H1 (cell line): ENCODE results near the gene DCTN1. TPM values are rescaled to one million over a fixed set of nuclear protein-coding genes. Genes with fewer than 3 reads are reported as not detected.

ENCODE experiments used
- CTCF ChIA-PET: fragments of 300-600 bp; sonication (Branson Sonifier 250); formaldehyde crosslinking; loops from one replicate; lab custom pipeline; 2021; ENCODE audit not compliant: partially characterized antibody; lab: Charles Lee
- POLR2A ChIA-PET: fragments of 300-600 bp; sonication (Branson Sonifier 250); formaldehyde crosslinking; loops from one replicate; lab custom pipeline; 2021; ENCODE audit warnings: inconsistent platforms; ENCODE audit not compliant: partially characterized antibody; lab: Charles Lee
- DNase-seq, 2 experiments: peaks; one replicate each; pipeline versions ENCODE4 v3.0.0 to v3.0.0-alpha.2; 2010 to 2022; ENCODE audit warnings: low spot score in 2 of 2, low read depth in 1 of 2, mixed read lengths in 1 of 2
- FAIRE-seq: peaks from 2 replicates; lab custom pipeline; 2011; peaks lifted over from hg19 to GRCh38; lab: Jason Lieb, UNC
- H2AFZ ChIP-seq: 2 replicates; pipeline ENCODE4 v1.8.1; 2012; ENCODE audit warnings: low read length, inconsistent platforms
- H2AK5ac ChIP-seq: 2 replicates; pipeline ENCODE4 v1.6.1; 2013; ENCODE audit warnings: low read depth, low read length
- H2BK120ac ChIP-seq: replicated peaks from 2 replicates; pipeline ENCODE3; 2013; ENCODE audit warnings: low read depth, low read length, inconsistent platforms
- H2BK12ac ChIP-seq: 2 replicates; pipeline ENCODE4 v1.6.1; 2013; ENCODE audit warnings: low read depth, low read length
- H2BK15ac ChIP-seq: 2 replicates; pipeline ENCODE4 v1.6.1; 2013; ENCODE audit warnings: low read length
- H2BK20ac ChIP-seq: 2 replicates; pipeline ENCODE4 v1.6.1; 2013; ENCODE audit warnings: low read length
- H2BK5ac ChIP-seq: 2 replicates; pipeline ENCODE4 v1.6.1; 2013; ENCODE audit warnings: low read depth, low read length
- H3K14ac ChIP-seq: 2 replicates; pipeline ENCODE4 v1.6.1; 2013; ENCODE audit warnings: inconsistent platforms; ENCODE audit not compliant: insufficient read length
- H3K18ac ChIP-seq: 2 replicates; pipeline ENCODE4 v1.6.1; 2013; ENCODE audit warnings: low read length; ENCODE audit errors: extremely low read depth
- H3K23ac ChIP-seq: 2 replicates; pipeline ENCODE4 v1.6.1; 2013; ENCODE audit warnings: inconsistent platforms; ENCODE audit not compliant: insufficient read length
- H3K23me2 ChIP-seq: 2 replicates; pipeline ENCODE4 v1.6.1; 2013; ENCODE audit warnings: low read depth, low read length
- H3K27ac ChIP-seq: 2 replicates; pipeline ENCODE4 v1.6.1; 2011; ENCODE audit warnings: low read depth, low read length, inconsistent platforms
- H3K27me3 ChIP-seq, 4 experiments: replicated peaks in 1 of 4; 1 replicate in 1 of 4; 2 replicates in 3 of 4; pipeline versions ENCODE4 v1.6.1 to v1.8.1; 2011 to 2013; ENCODE audit warnings: low read length in 3 of 4, mild to moderate bottlenecking in 3 of 4, inconsistent platforms in 2 of 4, mixed read lengths in 2 of 4, moderate library complexity in 1 of 4; ENCODE audit not compliant: control insufficient read depth in 3 of 4, insufficient read depth in 3 of 4; ENCODE audit errors: extremely low read depth in 1 of 4
- H3K36me3 ChIP-seq, 4 experiments: 2 replicates each; pipeline versions ENCODE4 v1.6.1 to v1.8.1; 2011 to 2013; ENCODE audit warnings: mild to moderate bottlenecking in 4 of 4, low read length in 3 of 4, moderate library complexity in 2 of 4, control low read depth in 1 of 4, inconsistent platforms in 1 of 4; ENCODE audit not compliant: insufficient read depth in 4 of 4, control insufficient read depth in 2 of 4
- H3K4ac ChIP-seq: replicated peaks from 2 replicates; pipeline ENCODE3; 2013; ENCODE audit warnings: low read length, low read depth, mixed read lengths, inconsistent platforms; ENCODE audit not compliant: insufficient read length
- H3K4me1 ChIP-seq, 4 experiments: replicated peaks in 1 of 4; 1 replicate in 1 of 4; 2 replicates in 3 of 4; pipeline versions ENCODE4 v1.6.1 to v1.8.1; 2011 to 2013; ENCODE audit warnings: low read length in 3 of 4, inconsistent platforms in 2 of 4, mixed read lengths in 1 of 4; ENCODE audit not compliant: insufficient read depth in 4 of 4, control insufficient read depth in 3 of 4
- H3K4me2 ChIP-seq, 2 experiments: 2 replicates each; pipeline versions ENCODE4 v1.6.1 to v1.8.1; 2011 to 2013; ENCODE audit warnings: low read depth in 2 of 2, low read length in 2 of 2, control low read depth in 1 of 2, inconsistent platforms in 1 of 2, mild to moderate bottlenecking in 1 of 2; ENCODE audit not compliant: insufficient read depth in 1 of 2
- H3K4me3 ChIP-seq, 4 experiments: fragments of 200-600, 300-600 bp in 1 of 4; sonication (generic), shearing (Covaris generic), sonication (Bioruptor Twin) in 1 of 4; 2 replicates each; pipeline versions ENCODE4 v1.5.1 to v1.8.1; 2011 to 2016; ENCODE audit warnings: low read length in 4 of 4, low read depth in 3 of 4, control low read depth in 2 of 4, inconsistent platforms in 2 of 4, mild to moderate bottlenecking in 2 of 4, mixed read lengths in 1 of 4, moderate library complexity in 1 of 4; ENCODE audit not compliant: insufficient read depth in 2 of 4; ENCODE audit errors: extremely low read depth in 1 of 4
- H3K56ac ChIP-seq: replicated peaks from 2 replicates; pipeline ENCODE3; 2013; ENCODE audit warnings: low read depth, mild to moderate bottlenecking, mixed read lengths, low read length, inconsistent platforms; ENCODE audit not compliant: insufficient read length
- H3K79me1 ChIP-seq: 2 replicates; pipeline ENCODE4 v1.6.1; 2013; ENCODE audit warnings: low read depth, low read length, control low read depth
- H3K79me2 ChIP-seq, 2 experiments: 2 replicates each; pipeline versions ENCODE4 v1.6.1 to v1.8.1; 2012 to 2013; ENCODE audit warnings: low read length in 2 of 2, mild to moderate bottlenecking in 2 of 2, inconsistent platforms in 1 of 2; ENCODE audit not compliant: insufficient read depth in 2 of 2, control insufficient read depth in 1 of 2
- H3K9ac ChIP-seq, 4 experiments: replicated peaks in 1 of 4; 1 replicate in 1 of 4; 2 replicates in 3 of 4; pipeline versions ENCODE4 v1.6.1 to v1.8.1; 2011 to 2013; ENCODE audit warnings: low read depth in 3 of 4, low read length in 3 of 4, control low read depth in 2 of 4, mild to moderate bottlenecking in 2 of 4, moderate library complexity in 2 of 4, inconsistent platforms in 1 of 4; ENCODE audit errors: extremely low read depth in 1 of 4
- H3K9me3 ChIP-seq, 2 experiments: 2 replicates each; pipeline versions ENCODE4 v1.6.1 to v1.8.1; 2012 to 2013; ENCODE audit warnings: mild to moderate bottlenecking in 2 of 2, moderate library complexity in 2 of 2, control low read depth in 1 of 2, inconsistent platforms in 1 of 2, low read depth in 1 of 2, low read length in 1 of 2, mixed read lengths in 1 of 2; ENCODE audit not compliant: insufficient read depth in 2 of 2
- H4K20me1 ChIP-seq, 2 experiments: replicated peaks in 1 of 2; 2 replicates each; pipeline versions ENCODE3 to v1.8.1; 2011 to 2013; ENCODE audit warnings: inconsistent platforms in 2 of 2, low read length in 2 of 2, mild to moderate bottlenecking in 1 of 2; ENCODE audit not compliant: insufficient read depth in 2 of 2, control insufficient read depth in 1 of 2
- H4K5ac ChIP-seq: 2 replicates; pipeline ENCODE4 v1.6.1; 2013; ENCODE audit warnings: low read length, low read depth, mixed read lengths, inconsistent platforms; ENCODE audit not compliant: insufficient read length
- H4K8ac ChIP-seq: 2 replicates; pipeline ENCODE4 v1.8.0; 2013; ENCODE audit warnings: mild to moderate bottlenecking, moderate library complexity, low read length, inconsistent platforms; ENCODE audit not compliant: insufficient read depth; ENCODE audit errors: extremely low read depth
- H4K91ac ChIP-seq: replicated peaks from 2 replicates; pipeline ENCODE3; 2013; ENCODE audit warnings: low read length, mixed read lengths, inconsistent platforms; ENCODE audit not compliant: insufficient read length
- ATF2 ChIP-seq: IDR thresholded peaks from 2 replicates; pipeline ENCODE4 v1.6.1; 2012; ENCODE audit warnings: low read length, inconsistent platforms
- CBX5 ChIP-seq: fragments of 300-800, 300-1000 bp; sonication (generic); IDR thresholded peaks from 2 replicates; pipeline ENCODE4 v1.7.1; 2016; ENCODE audit warnings: antibody characterized with exemption, low read length, low read depth
- CREB1 ChIP-seq: IDR thresholded peaks from 2 replicates; pipeline ENCODE4 v1.6.1; 2012; ENCODE audit warnings: inconsistent platforms
- FOSL1 ChIP-seq: IDR thresholded peaks from 2 replicates; pipeline ENCODE4 v1.6.1; 2011; ENCODE audit warnings: mild to moderate bottlenecking, low read depth, low read length, moderate library complexity; ENCODE audit not compliant: insufficient read depth
- HDAC2 ChIP-seq, 2 experiments: fragments of 300-600 bp in 1 of 2; sonication (generic) in 1 of 2; IDR thresholded peaks; 2 replicates each; pipeline ENCODE4 v1.6.1; 2011 to 2012; ENCODE audit warnings: low read depth in 2 of 2, low read length in 2 of 2, mild to moderate bottlenecking in 2 of 2, moderate library complexity in 2 of 2, borderline replicate concordance in 1 of 2, inconsistent platforms in 1 of 2
- SIRT6 ChIP-seq: IDR thresholded peaks from one replicate; pipeline ENCODE4 v1.7.1; 2012; ENCODE audit warnings: low read length, inconsistent platforms
- SUZ12 ChIP-seq: fragments of 200-600 bp; sonication (generic); IDR thresholded peaks from 2 replicates; pipeline ENCODE4 v1.6.1; 2012; ENCODE audit warnings: mild to moderate bottlenecking, inconsistent platforms, low read length, moderate library complexity, mixed read lengths
- WGBS, 2 experiments: shearing (Covaris generic) in 1 of 2; methylation state at CpG; one replicate each; pipeline versions ENCODE4 v1.1.6 to v1.1.7; 2013 to 2015; ENCODE audit warnings: low lambda C conversion rate in 2 of 2, mixed read lengths in 2 of 2, inconsistent platforms in 1 of 2, low coverage in 1 of 2, missing lambda C conversion rate in 1 of 2; ENCODE audit not compliant: insufficient replicate concordance in 2 of 2, insufficient coverage in 1 of 2, insufficient read length in 1 of 2; ENCODE audit errors: extremely low coverage in 1 of 2, missing lambda C conversion rate in 1 of 2; 5-methylcytosine and 5-hydroxymethylcytosine counted together
- polyA plus RNA-seq, 7 experiments: library from polyadenylated mRNA; depleted of rRNA in 3 of 7; stranded (reverse) in 5 of 7; unstranded in 2 of 7; fragments of >200 nt in 5 of 7; fragments of 200-250 nt in 2 of 7; gene quantifications; 1 replicate in 5 of 7; 2 replicates in 1 of 7; 4 replicates in 1 of 7; pipeline versions ENCODE4 v1.2.1 to v1.2.3, GENCODE V29; 2011 to 2013; ENCODE audit warnings: missing spikeins in 2 of 7, mixed read lengths in 2 of 7
- total RNA-seq: library from RNA; stranded (reverse); fragmentation: NEBNext Ultra II Directional; extraction: Animal tissue kit (Norgen Biotek cat#: 25700); gene quantifications from 2 replicates; pipeline ENCODE4 v1.2.1, GENCODE V29; 2021

Gene DCTN1
- total and polyA plus RNA-seq, 2 of the 8 experiments (the other 6 are each of a cell fraction or from before 2014, with no cell fraction given): 105 to 162 TPM

GRCh38 chr2:74416778-74417177 lies 36.7 kb upstream of the DCTN1 start:
- H3K4me3 ChIP-seq: no peak overlapping the region
- H3K23me2 ChIP-seq: peaks cover 5% of the 10 kb centered on the region; the same call in 1 of the 2 replicates
- CTCF ChIA-PET: interaction anchor here (1.3 kb wide), 1 partner anchor 17 kb away, joined by 6 read pairs; no protein-coding TSS in a partner anchor
- H3K4me1 ChIP-seq: peaks cover 0 to 13% (median 1%) of the 10 kb centered on the region in 4 experiments; a peak in 4 of 7 replicates
- 78% methylated on average over 3 of the region's 3 CpGs; no CpG with 5 or more reads in 1 of the 2 experiments for WGBS, 2 experiments
- H2BK120ac ChIP-seq: no peak overlapping the region
- H3K79me1 ChIP-seq: no peaks in the 10 kb centered on the region
- POLR2A ChIA-PET: interaction anchor here (0.9 to 1.6 kb wide), 2 partner anchors 11 to 42 kb away, joined by 3 read pairs; no protein-coding TSS in a partner anchor
- H3K23ac ChIP-seq: no peak overlapping the region
- H2BK12ac ChIP-seq: no peak overlapping the region
- no peak overlapping the region for H4K91ac ChIP-seq
- H2AK5ac ChIP-seq: no peak overlapping the region
- no peak overlapping the region for H3K14ac ChIP-seq
- no peaks in the 10 kb centered on the region for H4K20me1 ChIP-seq
- H2BK15ac ChIP-seq: no peak overlapping the region
- H2BK5ac ChIP-seq: no peak overlapping the region
- DNase-seq: no peak
- no peaks in the 10 kb centered on the region for H3K9me3 ChIP-seq
- H3K27ac ChIP-seq: no peak overlapping the region
- no peak overlapping the region for H4K5ac ChIP-seq
- H3K4ac ChIP-seq: no peak overlapping the region
- H2BK20ac ChIP-seq: no peak overlapping the region
- TF ChIP-seq CBX5 (no peak), ATF2 (no peak), FOSL1 (no peak), SUZ12 (no peak), CREB1 (no peak), HDAC2 (IDR thresholded peaks at IDR 0.05; ENCODE audit: borderline replicate concordance in 1 of 2, low read depth in 2 of 2, low read length in 2 of 2) (no peak), SIRT6 (no peak)
- TF ChIP-seq, all 59 proteins: peak for 0
- Histone ChIP-seq H3K9ac (no peak overlapping the region), H3K36me3 (no peaks in the 10 kb centered on the region), H3K4me2 (no peak overlapping the region), H3K18ac (no peak overlapping the region; the same call in 1 of the 2 replicates), H2AFZ (no peak overlapping the region), H3K27me3 (no peaks in the 10 kb centered on the region), H3K56ac (no peak overlapping the region), H3K79me2 (no peaks in the 10 kb centered on the region), H4K8ac (no peak overlapping the region)
- no peak for FAIRE-seq
